Renal cortical epithelial cell (primary cell): Measurements from ENCODE around the gene LTBP1. TPM values are rescaled to one million over a fixed set of nuclear protein-coding genes. Genes with fewer than 3 reads are reported as not detected.

Experiments used
- DNase-seq: peaks from one replicate; pipeline ENCODE4 v3.0.0-alpha.2; 2011; ENCODE audit warnings: low read depth
- total RNA-seq: library from RNA; depleted of rRNA; stranded (reverse); fragments of >200 nt; gene quantifications from 2 replicates; pipeline ENCODE4 v1.2.3, GENCODE V29; 2014

The LTBP1 gene
- total RNA-seq, 1 donor from 2014 or later: 0.89 TPM

GRCh38 chr2:32931519-32931918, 15.2 kb upstream of the LTBP1 start:
- DNase-seq: no peak

GRCh38 chr2:32931945-32932709, 14.6 kb upstream of the LTBP1 start:
- DNase-seq: peak; percentile 24

- DNase-seq: no peak
Measured at GRCh38 chr2:32932825-32933755, 13.7 kb upstream of the LTBP1 start.

- no peak for DNase-seq
Measured at GRCh38 chr2:32933756-32934095, 13.0 kb upstream of the LTBP1 start.

GRCh38 chr2:32937602-32938448, 8.9 kb upstream of the LTBP1 start:
- DNase-seq: peak; percentile 17

- no peak for DNase-seq
Measured at GRCh38 chr2:32938934-32939333, 7.8 kb upstream of the LTBP1 start.

GRCh38 chr2:32940316-32940997, 6.3 kb upstream of the LTBP1 start:
- no peak for DNase-seq

GRCh38 chr2:32941944-32942690, 4.6 kb upstream of the LTBP1 start:
- no peak for DNase-seq

- DNase-seq: no peak
Measured at GRCh38 chr2:32942793-32943485, 3.8 kb upstream of the LTBP1 start.

- no peak for DNase-seq
Measured at GRCh38 chr2:32945286-32945685, 1.5 kb upstream of the LTBP1 start.

- DNase-seq: no peak
Measured at GRCh38 chr2:32947076-32947483, 327 bp downstream of the LTBP1 start.

- DNase-seq: peak; percentile 45
Measured at GRCh38 chr2:32947484-32948143, 861 bp downstream of the LTBP1 start.

- DNase-seq: no peak
Measured at GRCh38 chr2:32948266-32948665, 1.5 kb downstream of the LTBP1 start.

GRCh38 chr2:32949260-32949659, 2.5 kb downstream of the LTBP1 start:
- DNase-seq: no peak

GRCh38 chr2:32951672-32952071, 4.9 kb downstream of the LTBP1 start:
- DNase-seq: no peak

GRCh38 chr2:32952761-32953476, 6.2 kb downstream of the LTBP1 start:
- DNase-seq: no peak

GRCh38 chr2:32954206-32954605, 7.5 kb downstream of the LTBP1 start:
- no peak for DNase-seq

GRCh38 chr2:32958821-32959220, 12.1 kb downstream of the LTBP1 start:
- no peak for DNase-seq

GRCh38 chr2:32960238-32960637, 13.5 kb downstream of the LTBP1 start:
- DNase-seq: no peak
